ENCODE results near the gene CCL17.
"Not testable (repeated sequence)": the region's sequence is repeated elsewhere in the genome, so short reads cannot be mapped to it uniquely, and the experiment has no call there.

CCL17 gene

DNA sequence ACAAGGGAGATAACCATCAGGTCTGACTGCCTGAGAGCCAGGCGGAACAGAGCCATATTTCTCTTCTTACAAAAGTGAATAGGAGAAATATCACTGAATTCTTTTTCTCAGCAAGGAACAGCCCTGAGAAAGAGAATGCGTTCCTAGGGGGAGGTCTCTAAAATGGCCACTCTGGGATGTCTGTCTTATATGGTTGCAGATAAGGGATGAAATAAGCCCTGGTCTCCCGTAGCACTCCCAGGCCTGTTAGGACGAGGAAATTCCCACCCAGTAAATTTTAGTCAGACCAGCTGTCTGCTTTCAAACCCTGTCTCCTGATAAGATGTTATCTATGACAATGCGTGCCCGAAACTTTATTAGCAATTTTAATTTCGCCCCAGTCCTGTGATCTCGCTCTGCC is 35.4 kb downstream of the CCL17 start:
- not testable (repeated sequence) for H3K27me3 ChIP-seq (ENCODE audit: control insufficient read depth, insufficient read depth, low read length); H3K4me3 ChIP-seq (ENCODE audit: low read depth, low read length); H3K9ac ChIP-seq (ENCODE audit: low read depth, low read length); H3K27ac ChIP-seq (ENCODE audit: low read depth, low read length); H3K4me1 ChIP-seq (ENCODE audit: control insufficient read depth, insufficient read depth, low read length); H3K9me3 ChIP-seq (ENCODE audit: control insufficient read depth, insufficient read depth, low read length)
- peaks cover 51% of the 10 kb centered on the region for H3K36me3 ChIP-seq (ENCODE audit: control insufficient read depth, insufficient read depth, low read length)

DNA sequence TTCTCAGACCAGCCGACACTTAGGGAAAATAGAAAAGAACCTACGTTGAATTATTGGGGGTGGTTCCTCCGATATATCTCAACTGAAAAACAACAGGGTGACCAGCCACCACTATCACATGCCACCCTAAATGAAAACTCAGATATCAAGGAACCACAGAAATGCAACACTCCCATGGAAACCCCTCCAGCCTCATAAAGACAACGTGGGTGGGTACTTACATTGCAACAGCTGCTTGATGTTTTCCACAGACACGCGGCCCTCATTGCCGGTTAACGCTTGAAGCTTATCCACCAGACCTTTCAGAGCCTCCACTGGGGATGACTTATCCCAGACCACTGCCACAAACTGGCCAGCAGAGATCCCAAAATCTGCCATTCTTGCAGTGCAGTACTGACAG is 36.0 kb downstream of the CCL17 start:
- H3K27me3 ChIP-seq (ENCODE audit: control insufficient read depth, insufficient read depth, low read length); H3K4me1 ChIP-seq (ENCODE audit: control insufficient read depth, insufficient read depth, low read length); H3K27ac ChIP-seq (ENCODE audit: low read depth, low read length); H3K4me3 ChIP-seq (ENCODE audit: low read depth, low read length); H3K9me3 ChIP-seq (ENCODE audit: control insufficient read depth, insufficient read depth, low read length); H3K9ac ChIP-seq (ENCODE audit: low read depth, low read length): not testable (repeated sequence)
- H3K36me3 ChIP-seq (ENCODE audit: control insufficient read depth, insufficient read depth, low read length), result peaks cover 46% of the 10 kb centered on the region

DNA sequence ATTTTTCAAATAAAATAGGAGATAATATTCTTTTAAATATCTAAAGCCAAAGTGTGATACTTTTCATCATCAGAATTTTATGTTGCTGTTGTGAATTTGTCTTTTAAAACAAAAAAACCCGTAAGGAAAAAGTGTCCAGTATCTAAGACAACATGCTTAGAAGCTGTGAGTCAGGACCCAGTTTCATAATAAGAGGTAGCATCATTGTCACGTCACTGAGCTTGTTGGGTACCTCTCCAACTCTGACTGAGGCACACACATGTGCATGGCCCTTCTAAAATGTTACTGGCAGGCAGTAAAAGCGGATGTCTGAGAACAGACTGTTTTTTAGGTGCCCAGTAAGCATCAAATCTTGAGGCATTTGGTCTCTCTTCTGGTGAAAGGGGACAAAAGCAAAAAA is 40.1 kb downstream of the CCL17 start:
- Histone ChIP-seq H3K9me3 (ENCODE audit: control insufficient read depth, insufficient read depth, low read length) (peaks cover 10% of the 10 kb centered on the region; the same call in 1 of the 2 replicates), H3K9ac (ENCODE audit: low read depth, low read length) (no peak overlapping the region), H3K27ac (ENCODE audit: low read depth, low read length) (no peak overlapping the region), H3K27me3 (ENCODE audit: control insufficient read depth, insufficient read depth, low read length) (no peaks in the 10 kb centered on the region), H3K4me3 (ENCODE audit: low read depth, low read length) (no peak overlapping the region), H3K36me3 (ENCODE audit: control insufficient read depth, insufficient read depth, low read length) (peaks cover 12% of the 10 kb centered on the region), H3K4me1 (ENCODE audit: control insufficient read depth, insufficient read depth, low read length) (0 out of 2 replicates have a peak, but pooled peaks cover 5% of the 10 kb centered on the region)

GRCh38 chr16:57445510-57445909 is 40.9 kb downstream of the CCL17 start:
- no peak overlapping the region for H3K9ac ChIP-seq (ENCODE audit: low read depth, low read length)
- H3K4me3 ChIP-seq (ENCODE audit: low read depth, low read length), result no peak overlapping the region
- H3K9me3 ChIP-seq (ENCODE audit: control insufficient read depth, insufficient read depth, low read length), result peaks cover 8% of the 10 kb centered on the region; the same call in 1 of the 2 replicates
- no peak overlapping the region for H3K27ac ChIP-seq (ENCODE audit: low read depth, low read length)
- H3K27me3 ChIP-seq (ENCODE audit: control insufficient read depth, insufficient read depth, low read length), result no peaks in the 10 kb centered on the region
- 0 out of 2 replicates have a peak, but pooled peaks cover 5% of the 10 kb centered on the region for H3K4me1 ChIP-seq (ENCODE audit: control insufficient read depth, insufficient read depth, low read length)
- peaks cover 7% of the 10 kb centered on the region for H3K36me3 ChIP-seq (ENCODE audit: control insufficient read depth, insufficient read depth, low read length)

DNA sequence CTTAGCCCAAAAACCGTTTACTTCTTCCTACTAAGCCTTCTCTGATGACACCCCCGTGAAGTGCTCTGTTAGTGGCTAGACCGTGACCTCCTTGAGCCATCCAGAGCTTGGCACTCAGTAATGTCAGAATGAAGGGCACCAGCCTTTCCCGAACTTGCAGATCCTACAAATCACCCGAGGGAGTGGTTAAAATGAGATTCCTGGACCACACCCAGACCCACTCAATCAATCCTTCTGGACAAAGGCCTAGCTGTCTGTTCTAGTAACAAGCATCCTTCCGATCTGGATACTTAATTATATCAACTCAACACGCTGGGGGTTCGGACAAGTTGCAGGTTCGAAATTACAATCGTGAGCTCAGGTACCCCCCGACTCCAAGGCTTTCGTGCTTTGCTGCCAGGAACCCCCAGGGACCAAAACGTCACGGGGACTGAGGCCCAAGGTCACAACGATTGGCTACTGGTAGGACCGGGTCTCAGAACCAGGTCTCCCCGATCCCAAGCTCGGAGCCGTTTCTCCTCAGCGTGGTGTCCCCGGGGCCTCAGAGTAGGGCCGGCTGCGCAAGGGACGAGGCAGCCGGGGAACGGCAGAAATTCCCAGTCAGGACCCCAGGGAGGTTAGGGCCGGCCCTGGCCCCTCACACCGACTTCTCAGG is 42.1 kb downstream of the CCL17 start:
- Histone ChIP-seq H3K4me1 (ENCODE audit: control insufficient read depth, insufficient read depth, low read length) (0 out of 2 replicates have a peak, but pooled peaks cover 5% of the 10 kb centered on the region), H3K9ac (ENCODE audit: low read depth, low read length) (peak overlapping the region; percentile 77), H3K36me3 (ENCODE audit: control insufficient read depth, insufficient read depth, low read length) (peaks cover 9% of the 10 kb centered on the region), H3K27me3 (ENCODE audit: control insufficient read depth, insufficient read depth, low read length) (no peaks in the 10 kb centered on the region), H3K9me3 (ENCODE audit: control insufficient read depth, insufficient read depth, low read length) (no peaks in the 10 kb centered on the region), H3K27ac (ENCODE audit: low read depth, low read length) (peak overlapping the region; percentile 80), H3K4me3 (ENCODE audit: low read depth, low read length) (peak overlapping the region; percentile 92)

GRCh38 chr16:57447186-57447962 is 42.8 kb downstream of the CCL17 start, which contains the start of the genes CIAPIN1 and COQ9:
Gene CIAPIN1, minus strand, starts transcription at chr16:57447385. Its CDS starts 6,457 bp downstream, at chr16:57440928.
Gene COQ9, plus strand, starts transcription at chr16:57447479. Its CDS starts 27 bp downstream, at chr16:57447506.
- peak within 1 kb of the TSS; percentile 77 for H3K9ac ChIP-seq (ENCODE audit: low read depth, low read length)
- H3K4me3 ChIP-seq (ENCODE audit: low read depth, low read length), result peak within 1 kb of the TSS; percentile 92
- H3K27ac ChIP-seq (ENCODE audit: low read depth, low read length), result peak within 1 kb of the TSS; percentile 80
- H3K27me3 ChIP-seq (ENCODE audit: control insufficient read depth, insufficient read depth, low read length), result no peaks in the 10 kb centered on the region
- peaks cover 16% of the 10 kb centered on the region for H3K36me3 ChIP-seq (ENCODE audit: control insufficient read depth, insufficient read depth, low read length)
- H3K4me1 ChIP-seq (ENCODE audit: control insufficient read depth, insufficient read depth, low read length), result 0 out of 2 replicates have a peak, but pooled peaks cover 5% of the 10 kb centered on the region
- no peaks in the 10 kb centered on the region for H3K9me3 ChIP-seq (ENCODE audit: control insufficient read depth, insufficient read depth, low read length)

GRCh38 chr16:57452021-57452420 is 47.5 kb downstream of the CCL17 start:
- H3K4me3 ChIP-seq (ENCODE audit: low read depth, low read length), result no peak overlapping the region
- H3K9me3 ChIP-seq (ENCODE audit: control insufficient read depth, insufficient read depth, low read length), result no peaks in the 10 kb centered on the region
- no peak overlapping the region for H3K27ac ChIP-seq (ENCODE audit: low read depth, low read length)
- peaks cover 50% of the 10 kb centered on the region for H3K36me3 ChIP-seq (ENCODE audit: control insufficient read depth, insufficient read depth, low read length)
- no peaks in the 10 kb centered on the region for H3K4me1 ChIP-seq (ENCODE audit: control insufficient read depth, insufficient read depth, low read length)
- no peak overlapping the region for H3K9ac ChIP-seq (ENCODE audit: low read depth, low read length)
- H3K27me3 ChIP-seq (ENCODE audit: control insufficient read depth, insufficient read depth, low read length), result no peaks in the 10 kb centered on the region

- no peaks in the 10 kb centered on the region for H3K4me1 ChIP-seq (ENCODE audit: control insufficient read depth, insufficient read depth, low read length)
- peak within 1 kb of the TSS; percentile 63 for H3K9ac ChIP-seq (ENCODE audit: low read depth, low read length)
- H3K9me3 ChIP-seq (ENCODE audit: control insufficient read depth, insufficient read depth, low read length), result no peaks in the 10 kb centered on the region
- peak within 1 kb of the TSS; percentile 90 for H3K4me3 ChIP-seq (ENCODE audit: low read depth, low read length)
- H3K27ac ChIP-seq (ENCODE audit: low read depth, low read length), result peak within 1 kb of the TSS; percentile 72
- no peaks in the 10 kb centered on the region for H3K27me3 ChIP-seq (ENCODE audit: control insufficient read depth, insufficient read depth, low read length)
- peaks cover 68% of the 10 kb centered on the region for H3K36me3 ChIP-seq (ENCODE audit: control insufficient read depth, insufficient read depth, low read length)
Measured at GRCh38 chr16:57462209-57462977, 57.8 kb downstream of the CCL17 start, which contains the start of gene POLR2C. Gene POLR2C, plus strand, starts transcription at chr16:57462679. Its CDS starts 46 bp downstream, at chr16:57462725.

DNA sequence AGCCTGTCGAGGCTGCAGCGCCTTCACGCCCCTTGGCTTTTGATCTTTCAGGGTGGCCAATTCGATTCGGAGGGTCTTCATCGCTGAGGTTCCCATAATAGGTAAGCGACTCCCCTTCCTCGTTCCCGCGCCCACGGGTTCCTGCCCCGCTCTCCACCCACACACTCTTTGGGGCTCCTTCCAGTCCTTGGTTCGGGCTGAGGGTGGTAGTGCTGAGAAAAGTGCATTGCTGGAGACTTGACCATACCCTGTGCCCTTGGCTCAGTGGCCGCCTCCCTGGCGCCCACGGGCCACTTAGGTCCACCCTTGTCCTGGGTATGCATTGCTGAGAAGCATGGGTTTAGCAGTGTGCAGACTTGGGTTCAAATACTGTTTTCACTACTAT is 58.4 kb downstream of the CCL17 start:
- Histone ChIP-seq H3K4me3 (ENCODE audit: low read depth, low read length) (peak overlapping the region; percentile 90), H3K27ac (ENCODE audit: low read depth, low read length) (peak overlapping the region; percentile 72), H3K4me1 (ENCODE audit: control insufficient read depth, insufficient read depth, low read length) (no peaks in the 10 kb centered on the region), H3K36me3 (ENCODE audit: control insufficient read depth, insufficient read depth, low read length) (peaks cover 68% of the 10 kb centered on the region), H3K27me3 (ENCODE audit: control insufficient read depth, insufficient read depth, low read length) (no peaks in the 10 kb centered on the region), H3K9ac (ENCODE audit: low read depth, low read length) (peak overlapping the region; percentile 63), H3K9me3 (ENCODE audit: control insufficient read depth, insufficient read depth, low read length) (no peaks in the 10 kb centered on the region)

DNA sequence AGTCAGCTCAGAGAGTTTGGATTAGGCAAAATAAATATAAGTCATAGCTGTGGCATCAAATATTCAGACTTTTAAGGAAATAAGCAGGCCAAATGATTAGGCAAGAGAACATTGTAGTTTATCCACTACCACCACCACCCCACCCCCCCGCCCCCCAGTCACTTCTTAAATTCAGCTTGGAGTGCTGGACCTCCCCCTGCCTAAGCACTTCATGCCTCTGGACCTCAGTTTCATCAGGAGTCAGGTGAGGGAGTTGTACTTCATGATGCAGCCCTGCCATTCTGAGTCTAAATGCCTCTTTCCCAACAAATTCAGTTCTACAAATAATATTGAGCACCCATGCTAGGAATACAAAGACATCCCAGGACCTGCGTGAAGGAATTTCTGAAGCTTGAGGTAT is 60.0 kb downstream of the CCL17 start:
- Histone ChIP-seq H3K4me1 (ENCODE audit: control insufficient read depth, insufficient read depth, low read length) (no peaks in the 10 kb centered on the region), H3K27me3 (ENCODE audit: control insufficient read depth, insufficient read depth, low read length) (no peaks in the 10 kb centered on the region), H3K4me3 (ENCODE audit: low read depth, low read length) (no peak overlapping the region), H3K9ac (ENCODE audit: low read depth, low read length) (no peak overlapping the region), H3K27ac (ENCODE audit: low read depth, low read length) (no peak overlapping the region), H3K36me3 (ENCODE audit: control insufficient read depth, insufficient read depth, low read length) (peaks cover 68% of the 10 kb centered on the region), H3K9me3 (ENCODE audit: control insufficient read depth, insufficient read depth, low read length) (no peaks in the 10 kb centered on the region)
